NCI-H748 (cell line): ENCODE data around the gene RAPGEF5.

Experiments
- DNase-seq: peaks from one replicate; lab custom pipeline; 2025; ENCODE audit not compliant: unreplicated experiment; lab: John Stamatoyannopoulos, UW

The RAPGEF5 gene

DNA sequence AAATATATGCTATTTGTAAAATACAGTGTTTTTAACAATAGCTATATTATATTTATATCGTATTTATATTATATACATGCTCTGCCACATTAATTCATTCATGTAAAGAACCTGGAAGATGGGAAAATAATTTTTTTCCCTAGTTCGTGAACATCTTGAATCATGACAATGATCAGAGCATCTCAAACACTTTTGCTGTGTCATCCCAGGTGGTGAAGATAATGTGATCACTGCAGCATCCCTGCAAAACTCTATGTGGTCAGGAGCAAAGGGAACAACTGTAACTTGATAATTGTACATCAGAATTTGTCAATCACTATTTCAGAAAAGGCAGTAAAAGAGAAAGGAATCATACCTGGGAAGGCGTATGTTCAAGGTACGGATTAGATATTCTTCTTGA is 39.3 kb downstream of the RAPGEF5 start:
- no peak for DNase-seq

GRCh38 chr7:22316914-22317313 is 40.0 kb downstream of the RAPGEF5 start:
- no peak for DNase-seq

GRCh38 chr7:22307816-22308215 is 49.1 kb downstream of the RAPGEF5 start:
- DNase-seq, result no peak

DNA sequence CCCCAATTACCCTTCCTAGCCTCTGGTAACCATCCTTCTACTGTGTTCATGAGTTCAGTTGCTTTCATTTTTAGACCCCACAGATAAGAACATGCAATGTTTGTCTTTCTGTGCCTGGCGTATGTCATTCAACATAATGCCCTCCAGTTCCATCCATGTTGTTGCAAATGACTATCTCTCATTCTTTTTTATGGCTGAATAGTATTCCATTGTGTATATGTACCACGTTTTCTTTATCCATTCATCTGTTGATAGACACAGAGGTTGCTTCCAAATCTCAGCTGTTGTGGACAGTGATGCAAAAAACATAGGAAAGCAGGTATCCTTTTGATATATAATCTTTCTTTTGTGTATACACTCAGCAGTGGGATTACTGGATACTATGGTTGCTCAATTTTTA is 51.2 kb downstream of the RAPGEF5 start:
- DNase-seq, result no peak

GRCh38 chr7:22302951-22303423 is 54.0 kb downstream of the RAPGEF5 start:
- no peak for DNase-seq

DNA sequence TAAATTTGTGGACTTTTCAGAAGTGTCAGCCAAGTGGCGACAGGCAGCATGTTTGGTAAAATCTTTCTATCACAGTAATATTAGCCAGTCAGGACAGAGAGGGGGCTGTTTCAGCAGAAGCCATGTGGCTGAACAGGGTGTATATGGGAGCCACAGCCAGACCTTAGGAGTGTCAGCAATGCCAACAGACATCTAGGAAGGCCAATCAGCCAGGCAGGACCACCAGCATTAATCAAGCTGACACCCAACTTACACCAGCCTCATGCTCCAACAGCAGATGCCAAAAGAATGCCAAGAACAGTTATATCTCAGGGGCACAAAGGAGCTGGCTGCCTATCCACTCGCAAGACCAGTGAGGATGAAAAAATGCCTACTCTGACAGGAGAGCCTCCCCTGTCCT is 54.8 kb downstream of the RAPGEF5 start:
- DNase-seq, result no peak

DNA sequence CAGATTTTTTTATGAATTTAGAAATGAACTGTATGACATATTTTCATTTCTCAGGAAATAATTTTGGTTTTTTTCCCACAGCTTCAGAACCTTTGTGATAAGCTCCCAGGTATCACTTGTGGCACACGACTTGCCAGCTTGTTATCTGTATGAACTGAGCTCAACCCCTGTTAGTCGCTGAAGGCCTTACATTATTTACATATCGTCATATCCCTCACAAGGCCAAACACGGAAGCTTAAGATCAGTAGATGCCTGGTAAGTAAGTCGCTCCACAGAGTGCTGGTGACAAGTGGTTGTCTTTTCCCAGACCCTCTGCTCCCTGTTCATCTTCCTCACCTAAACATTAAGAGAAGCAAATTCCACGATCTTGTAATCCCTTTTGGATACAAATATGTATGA is 55.2 kb downstream of the RAPGEF5 start:
- DNase-seq, result no peak

DNA sequence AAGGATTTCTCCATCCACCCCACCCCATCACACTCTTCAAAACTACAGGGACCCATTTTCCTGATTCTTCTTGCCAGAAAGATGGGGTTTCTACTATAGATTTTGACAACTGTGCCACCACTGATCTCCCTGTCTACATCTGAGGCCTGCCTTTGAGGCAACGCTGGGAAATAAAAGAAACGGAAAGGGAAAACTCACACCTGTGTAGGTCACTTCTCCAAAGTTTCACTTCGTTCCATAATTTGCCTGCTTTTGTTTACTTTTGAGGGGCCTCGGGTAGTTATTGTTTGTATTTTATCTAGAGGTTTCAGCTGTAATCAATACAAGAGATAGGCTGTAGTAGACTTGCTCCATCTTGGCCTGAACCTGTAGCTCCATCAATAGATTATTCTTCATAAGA is 56.1 kb downstream of the RAPGEF5 start:
- no peak for DNase-seq

- DNase-seq, result no peak
These were observed 60.0 kb downstream of the RAPGEF5 start for GRCh38 chr7:22296916-22297315.

GRCh38 chr7:22296265-22296566 is 60.7 kb downstream of the RAPGEF5 start:
- DNase-seq, result no peak

DNA sequence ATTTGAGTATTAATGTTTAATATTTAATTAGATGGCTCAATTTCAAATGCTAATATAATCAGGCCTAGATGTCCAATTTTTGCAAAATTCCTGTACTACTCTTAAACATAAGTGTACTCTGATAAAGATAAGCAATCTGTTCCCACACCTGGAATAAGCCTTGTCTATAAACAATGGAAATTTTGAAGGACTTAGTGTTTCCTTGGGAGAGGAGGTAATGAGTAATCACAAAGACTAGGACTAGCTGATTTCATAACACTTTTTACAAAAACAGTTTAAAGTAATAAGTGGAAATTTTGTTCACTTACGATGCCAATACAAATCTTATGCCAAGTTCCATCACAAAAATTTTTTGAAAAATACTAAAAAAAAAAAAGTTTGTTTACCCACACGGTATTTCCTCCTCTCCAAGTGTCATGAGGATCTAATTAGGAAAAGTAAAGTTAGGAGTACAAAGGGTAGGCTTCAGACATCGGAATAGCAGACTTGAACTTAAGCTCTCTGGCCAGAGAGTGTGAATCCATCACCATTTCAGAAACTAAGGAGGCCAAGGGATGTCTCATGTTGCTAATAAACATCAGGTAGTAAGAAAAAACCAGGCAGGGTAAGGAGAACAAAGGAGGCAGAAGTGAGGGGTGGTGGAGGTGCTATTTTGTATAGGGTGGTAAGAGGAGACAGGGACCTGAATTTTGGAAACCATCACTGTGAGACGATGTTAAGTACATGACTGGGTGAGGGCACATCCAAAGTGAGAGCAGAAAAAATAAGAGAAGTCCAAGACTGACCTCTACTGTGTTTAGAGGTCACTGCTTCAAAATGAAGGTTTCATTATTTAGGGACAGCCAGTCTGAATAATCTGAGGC is 61.3 kb downstream of the RAPGEF5 start:
- no peak for DNase-seq

DNA sequence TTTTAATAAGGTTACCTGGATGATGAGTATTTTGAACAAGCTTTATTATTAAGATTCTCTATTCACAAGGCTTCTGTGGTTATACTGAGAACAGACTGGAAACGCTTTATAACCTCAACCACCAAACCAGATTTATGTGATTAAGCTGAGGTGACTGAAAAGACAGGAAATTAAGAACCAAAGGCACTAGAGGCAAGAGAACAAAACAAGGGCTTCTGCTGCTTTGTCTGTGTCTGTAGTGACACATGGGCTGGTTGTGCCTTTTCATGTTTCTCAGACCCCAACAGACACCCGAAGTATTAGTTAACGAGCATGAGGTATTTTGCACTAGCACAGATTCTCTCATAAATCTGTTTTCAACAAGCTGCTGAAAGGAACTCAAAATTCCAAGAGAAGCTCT is 64.4 kb downstream of the RAPGEF5 start:
- no peak for DNase-seq

DNA sequence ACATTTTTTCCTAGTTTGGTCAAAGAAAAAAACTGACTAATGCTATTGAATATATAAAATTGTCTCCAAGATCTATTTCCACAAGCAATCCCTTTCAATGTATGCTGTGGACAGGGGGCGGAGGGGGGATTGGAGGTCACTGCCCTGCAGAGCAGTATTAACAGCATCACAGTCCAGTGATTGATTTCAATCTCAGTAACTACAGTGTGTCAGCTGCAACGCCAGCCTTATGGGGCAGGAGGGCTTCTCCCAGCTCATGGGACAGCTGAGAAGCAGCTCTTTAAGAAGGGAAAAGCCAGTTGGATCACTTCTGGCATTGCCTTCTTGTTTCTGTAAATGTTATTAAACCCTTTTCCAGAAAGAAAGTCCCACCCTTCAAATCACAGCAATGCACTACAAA is 65.0 kb downstream of the RAPGEF5 start:
- DNase-seq, result no peak

GRCh38 chr7:22288202-22288601 is 68.8 kb downstream of the RAPGEF5 start:
- no peak for DNase-seq

- DNase-seq, result no peak
These were observed 69.5 kb downstream of the RAPGEF5 start for GRCh38 chr7:22287412-22287811.

- no peak for DNase-seq
These were observed 70.5 kb downstream of the RAPGEF5 start for GRCh38 chr7:22286436-22286835.

- DNase-seq, result no peak
These were observed 75.5 kb downstream of the RAPGEF5 start for GRCh38 chr7:22281481-22281880.

- DNase-seq, result no peak
These were observed 76.9 kb downstream of the RAPGEF5 start for GRCh38 chr7:22280031-22280430.

DNA sequence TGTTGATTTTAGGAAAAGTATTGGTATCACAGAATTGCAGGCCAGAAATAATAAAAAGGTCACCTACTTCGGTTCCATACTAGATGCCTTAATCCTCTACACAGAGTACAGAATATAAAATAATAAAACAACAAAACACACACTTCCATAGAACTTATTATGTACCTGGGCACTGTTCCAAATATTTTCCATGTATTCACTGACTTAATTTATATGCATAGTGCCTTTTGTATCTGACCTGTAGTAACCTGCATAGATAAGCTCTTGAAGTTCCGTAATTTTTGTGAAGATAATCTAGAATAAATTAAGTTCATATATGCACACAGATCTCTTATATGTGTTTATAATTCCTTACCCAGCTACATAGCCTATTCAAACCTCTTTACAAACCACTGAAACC is 78.3 kb downstream of the RAPGEF5 start:
- peak; percentile 10 for DNase-seq

- DNase-seq, result no peak
These were observed 79.6 kb downstream of the RAPGEF5 start for GRCh38 chr7:22277375-22277774.

GRCh38 chr7:22275661-22276060 is 81.3 kb downstream of the RAPGEF5 start:
- DNase-seq, result no peak

DNA sequence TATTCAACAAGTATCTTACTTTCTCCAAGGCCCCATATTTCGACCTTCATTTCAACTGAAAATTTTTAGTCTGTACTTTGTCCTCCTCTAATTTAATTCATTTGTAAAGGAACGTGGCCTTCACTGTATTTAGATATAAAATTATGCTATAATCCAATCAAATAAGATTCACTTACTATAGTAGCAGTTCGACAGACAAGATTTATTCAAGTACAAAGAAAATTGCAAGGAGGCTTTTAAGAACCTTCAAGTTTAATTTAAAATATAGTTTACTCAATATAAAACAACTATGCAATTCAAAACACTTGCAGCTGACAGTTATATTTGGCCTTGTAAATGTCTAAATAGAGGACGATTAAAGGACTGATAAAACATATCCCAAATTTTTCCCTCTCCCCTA is 85.6 kb downstream of the RAPGEF5 start:
- DNase-seq, result no peak

DNA sequence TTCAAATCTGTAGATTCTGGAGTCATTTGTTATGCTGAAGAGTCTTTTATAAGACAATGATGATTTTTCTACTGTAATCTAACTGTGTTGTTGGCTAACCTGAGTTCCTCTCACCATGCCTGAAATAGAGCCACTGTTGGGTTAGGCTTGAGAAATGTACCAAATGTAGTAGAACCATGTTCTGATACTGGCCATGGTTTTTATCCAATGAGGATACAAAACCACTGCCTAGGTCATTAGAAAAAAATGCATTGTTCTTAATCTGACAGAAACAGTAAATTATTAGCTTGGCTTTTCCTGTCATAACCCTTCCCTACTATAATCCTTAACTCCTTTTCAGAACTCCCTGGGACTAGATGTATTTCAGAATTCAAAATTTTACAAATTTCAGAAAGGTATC is 86.6 kb downstream of the RAPGEF5 start:
- DNase-seq, result no peak
